Astrocyte (in vitro differentiated cells and primary cell): Measurements from ENCODE around the gene OR56A1.

Source experiments
- EZH2 ChIP-seq: IDR thresholded peaks from 2 replicates; pipeline ENCODE4 v1.6.1; 2012; ENCODE audit warnings: mild to moderate bottlenecking, low read length, inconsistent platforms; ENCODE audit not compliant: insufficient read depth
- TF ChIP-seq, protein P1 (sequence below): IDR thresholded peaks from 2 replicates; pipeline ENCODE4 v1.5.1; 2011; ENCODE audit warnings: low read depth, mild to moderate bottlenecking, inconsistent platforms, low read length, moderate library complexity; ENCODE audit not compliant: insufficient read depth

- TF ChIP-seq, protein P1, sequence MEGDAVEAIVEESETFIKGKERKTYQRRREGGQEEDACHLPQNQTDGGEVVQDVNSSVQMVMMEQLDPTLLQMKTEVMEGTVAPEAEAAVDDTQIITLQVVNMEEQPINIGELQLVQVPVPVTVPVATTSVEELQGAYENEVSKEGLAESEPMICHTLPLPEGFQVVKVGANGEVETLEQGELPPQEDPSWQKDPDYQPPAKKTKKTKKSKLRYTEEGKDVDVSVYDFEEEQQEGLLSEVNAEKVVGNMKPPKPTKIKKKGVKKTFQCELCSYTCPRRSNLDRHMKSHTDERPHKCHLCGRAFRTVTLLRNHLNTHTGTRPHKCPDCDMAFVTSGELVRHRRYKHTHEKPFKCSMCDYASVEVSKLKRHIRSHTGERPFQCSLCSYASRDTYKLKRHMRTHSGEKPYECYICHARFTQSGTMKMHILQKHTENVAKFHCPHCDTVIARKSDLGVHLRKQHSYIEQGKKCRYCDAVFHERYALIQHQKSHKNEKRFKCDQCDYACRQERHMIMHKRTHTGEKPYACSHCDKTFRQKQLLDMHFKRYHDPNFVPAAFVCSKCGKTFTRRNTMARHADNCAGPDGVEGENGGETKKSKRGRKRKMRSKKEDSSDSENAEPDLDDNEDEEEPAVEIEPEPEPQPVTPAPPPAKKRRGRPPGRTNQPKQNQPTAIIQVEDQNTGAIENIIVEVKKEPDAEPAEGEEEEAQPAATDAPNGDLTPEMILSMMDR = no peak
- TF ChIP-seq EZH2 = no peak
Measured at GRCh38 chr11:5994791-5995190, 35.8 kb downstream of the OR56A1 start.
